ENCODE results near the gene USP17L20.
"Not testable (repeated sequence)": the region's sequence is repeated elsewhere in the genome, so short reads cannot be mapped to it uniquely, and the experiment has no call there.

The USP17L20 gene, protein sequence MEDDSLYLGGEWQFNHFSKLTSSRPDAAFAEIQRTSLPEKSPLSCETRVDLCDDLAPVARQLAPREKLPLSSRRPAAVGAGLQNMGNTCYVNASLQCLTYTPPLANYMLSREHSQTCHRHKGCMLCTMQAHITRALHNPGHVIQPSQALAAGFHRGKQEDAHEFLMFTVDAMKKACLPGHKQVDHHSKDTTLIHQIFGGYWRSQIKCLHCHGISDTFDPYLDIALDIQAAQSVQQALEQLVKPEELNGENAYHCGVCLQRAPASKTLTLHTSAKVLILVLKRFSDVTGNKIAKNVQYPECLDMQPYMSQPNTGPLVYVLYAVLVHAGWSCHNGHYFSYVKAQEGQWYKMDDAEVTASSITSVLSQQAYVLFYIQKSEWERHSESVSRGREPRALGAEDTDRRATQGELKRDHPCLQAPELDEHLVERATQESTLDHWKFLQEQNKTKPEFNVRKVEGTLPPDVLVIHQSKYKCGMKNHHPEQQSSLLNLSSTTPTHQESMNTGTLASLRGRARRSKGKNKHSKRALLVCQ

GRCh38 chr4:9257824-9258223, at the start of gene USP17L20:
TSS of gene USP17L20 (plus strand) at chr4:9258124. CDS start at chr4:9258124, 0 bp downstream.
- DNase-seq, result not testable (repeated sequence)

DNA sequence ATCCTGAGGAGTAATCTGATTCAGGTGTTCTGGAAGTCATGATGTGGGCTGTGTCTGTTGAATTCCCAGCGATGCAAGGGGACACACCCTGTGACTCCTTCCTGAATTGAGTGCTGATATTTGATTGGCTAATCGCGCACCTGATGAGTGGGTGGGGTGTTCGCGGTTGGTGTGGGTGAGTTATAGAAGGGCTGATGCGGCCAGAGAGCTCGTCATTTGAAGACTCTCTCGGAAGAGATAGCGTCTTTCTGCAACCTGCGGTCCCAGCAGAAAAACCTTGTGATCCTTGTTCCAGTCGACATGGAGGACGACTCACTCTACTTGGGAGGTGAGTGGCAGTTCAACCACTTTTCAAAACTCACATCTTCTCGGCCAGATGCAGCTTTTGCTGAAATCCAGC, 47.6 kb upstream of the USP17L20 start, which contains the start of gene USP17L10:
USP17L10 (plus strand) TSS at position 301 of the 400 bp plus-strand sequence; CDS start at position 301, 0 bp downstream.
- DNase-seq, result not testable (repeated sequence)

- not testable (repeated sequence) for DNase-seq
Observed at GRCh38 chr4:9214701-9215100, 43.2 kb upstream of the USP17L20 start.

GRCh38 chr4:9215105-9215504, 42.8 kb upstream of the USP17L20 start, which contains the start of gene USP17L11:
TSS of gene USP17L11 (plus strand) at chr4:9215405. CDS start at chr4:9215405, 0 bp downstream.
- not testable (repeated sequence) for DNase-seq

DNA sequence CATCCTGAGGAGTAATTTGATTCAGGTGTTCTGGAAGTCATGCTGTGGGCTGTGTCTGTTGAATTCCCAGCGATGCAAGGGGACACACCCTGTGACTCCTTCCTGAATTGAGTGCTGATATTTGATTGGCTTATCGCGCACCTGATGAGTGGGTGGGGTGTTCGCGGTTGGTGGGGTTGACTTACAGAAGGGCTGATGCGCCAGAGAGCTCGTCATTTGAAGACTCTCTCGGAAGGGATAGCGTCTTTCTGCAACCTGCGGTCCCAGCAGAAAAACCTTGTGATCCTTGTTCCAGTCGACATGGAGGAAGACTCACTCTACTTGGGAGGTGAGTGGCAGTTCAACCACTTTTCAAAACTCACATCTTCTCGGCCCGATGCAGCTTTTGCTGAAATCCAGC, 38.1 kb upstream of the USP17L20 start, which contains the start of gene USP17L12:
USP17L12 (plus strand) TSS at position 301 of the 400 bp plus-strand sequence; CDS start at position 301, 0 bp downstream.
- DNase-seq, result not testable (repeated sequence)

DNA sequence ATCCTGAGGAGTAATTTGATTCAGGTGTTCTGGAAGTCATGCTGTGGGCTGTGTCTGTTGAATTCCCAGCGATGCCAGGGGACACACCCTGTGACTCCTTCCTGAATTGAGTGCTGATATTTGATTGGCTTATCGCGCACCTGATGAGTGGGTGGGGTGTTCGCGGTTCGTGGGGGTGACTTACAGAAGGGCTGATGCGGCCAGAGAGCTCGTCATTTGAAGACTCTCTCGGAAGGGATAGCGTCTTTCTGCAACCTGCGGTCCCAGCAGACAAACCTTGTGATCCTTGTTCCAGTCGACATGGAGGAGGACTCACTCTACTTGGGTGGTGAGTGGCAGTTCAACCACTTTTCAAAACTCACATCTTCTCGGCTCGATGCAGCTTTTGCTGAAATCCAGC, 33.3 kb upstream of the USP17L20 start, which contains the start of gene USP17L13:
USP17L13 (plus strand) TSS at position 301 of the 400 bp plus-strand sequence; CDS start at position 301, 0 bp downstream.
- not testable (repeated sequence) for DNase-seq

GRCh38 chr4:9230249-9230648, 27.7 kb upstream of the USP17L20 start:
- not testable (repeated sequence) for DNase-seq

DNA sequence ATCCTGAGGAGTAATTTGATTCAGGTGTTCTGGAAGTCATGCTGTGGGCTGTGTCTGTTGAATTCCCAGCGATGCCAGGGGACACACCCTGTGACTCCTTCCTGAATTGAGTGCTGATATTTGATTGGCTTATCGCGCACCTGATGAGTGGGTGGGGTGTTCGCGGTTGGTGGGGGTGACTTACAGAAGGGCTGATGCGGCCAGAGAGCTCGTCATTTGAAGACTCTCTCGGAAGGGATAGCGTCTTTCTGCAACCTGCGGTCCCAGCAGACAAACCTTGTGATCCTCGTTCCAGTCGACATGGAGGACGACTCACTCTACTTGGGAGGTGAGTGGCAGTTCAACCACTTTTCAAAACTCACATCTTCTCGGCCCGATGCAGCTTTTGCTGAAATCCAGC, 23.8 kb upstream of the USP17L20 start, which contains the start of gene USP17L15:
USP17L15 (plus strand) TSS at position 301 of the 400 bp plus-strand sequence; CDS start at position 301, 0 bp downstream.
- DNase-seq, result not testable (repeated sequence)

GRCh38 chr4:9238461-9238860, 19.5 kb upstream of the USP17L20 start:
- not testable (repeated sequence) for DNase-seq

GRCh38 chr4:9243579-9243978, 14.3 kb upstream of the USP17L20 start, which contains the start of gene USP17L17:
TSS of gene USP17L17 (plus strand) at chr4:9243879. CDS start at chr4:9243879, 0 bp downstream.
- DNase-seq, result not testable (repeated sequence)

DNA sequence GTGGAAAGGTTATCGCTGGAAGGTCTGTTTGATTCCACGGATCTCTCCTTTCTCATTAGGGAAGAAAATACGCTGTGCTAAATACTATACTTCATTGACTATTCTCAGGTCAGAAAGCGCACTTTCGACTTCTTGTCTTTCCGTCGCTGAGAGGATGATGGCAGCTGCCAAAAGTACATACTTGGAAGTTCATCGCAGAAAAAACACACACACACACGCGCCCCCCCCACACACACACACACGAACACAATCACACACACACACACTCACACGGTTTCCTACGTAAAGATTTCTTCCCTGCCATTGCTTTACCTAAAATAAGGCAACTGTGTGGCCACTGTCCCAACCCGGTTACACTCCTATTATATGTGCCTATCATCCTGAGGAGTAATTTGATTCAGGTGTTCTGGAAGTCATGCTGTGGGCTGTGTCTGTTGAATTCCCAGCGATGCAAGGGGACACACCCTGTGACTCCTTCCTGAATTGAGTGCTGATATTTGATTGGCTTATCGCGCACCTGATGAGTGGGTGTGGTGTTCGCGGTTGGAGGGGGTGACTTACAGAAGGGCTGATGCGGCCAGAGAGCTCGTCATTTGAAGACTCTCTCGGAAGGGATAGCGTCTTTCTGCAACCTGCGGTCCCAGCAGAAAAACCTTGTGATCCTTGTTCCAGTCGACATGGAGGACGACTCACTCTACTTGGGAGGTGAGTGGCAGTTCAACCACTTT, 9.8 kb upstream of the USP17L20 start, which contains the start of gene USP17L18:
USP17L18 (plus strand) TSS at position 678 of the 728 bp plus-strand sequence; CDS start at position 678, 0 bp downstream.
- peak; percentile 5 for DNase-seq

- not testable (repeated sequence) for DNase-seq
Observed at GRCh38 chr4:9253078-9253477, 4.8 kb upstream of the USP17L20 start, which contains the start of gene USP17L19. TSS of gene USP17L19 (plus strand) at chr4:9253378. CDS start at chr4:9253378, 0 bp downstream.

- DNase-seq, result not testable (repeated sequence)
Observed at GRCh38 chr4:9262572-9262971, 4.6 kb downstream of the USP17L20 start, which contains the start of gene USP17L21. TSS of gene USP17L21 (plus strand) at chr4:9262872. CDS start at chr4:9262872, 0 bp downstream.

- DNase-seq, result not testable (repeated sequence)
Observed at GRCh38 chr4:9267319-9267718, 9.4 kb downstream of the USP17L20 start, which contains the start of gene USP17L22. TSS of gene USP17L22 (plus strand) at chr4:9267619. CDS start at chr4:9267619, 0 bp downstream.

GRCh38 chr4:9271719-9272118, 13.8 kb downstream of the USP17L20 start:
- DNase-seq, result peak; percentile 12
